Measurements from ENCODE around the gene NRAP. TPM values are rescaled to one million over a fixed set of nuclear protein-coding genes. Genes with fewer than 3 reads are reported as not detected.

NRAP gene
- total and polyA plus RNA-seq, 12 donors: 168 to 1,999 (median 1,161) TPM

DNA sequence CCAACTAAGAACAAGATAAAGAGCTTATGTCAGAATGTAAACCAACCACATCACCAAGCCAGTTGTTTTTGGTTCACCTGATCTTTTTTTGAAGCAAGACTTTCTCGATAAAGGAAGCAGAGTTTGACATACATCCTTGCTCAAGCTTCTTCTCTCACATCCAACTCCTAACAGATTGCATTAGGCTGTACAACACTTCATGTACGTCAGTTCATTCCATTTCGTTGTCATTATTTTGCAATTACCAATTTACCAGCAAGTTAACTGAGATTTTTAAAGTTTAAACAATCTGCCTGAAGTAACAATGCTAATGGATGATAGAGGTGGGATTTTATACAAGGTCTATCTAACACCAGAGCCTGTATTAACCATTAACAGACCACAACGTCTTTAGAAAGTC lies 41.0 kb downstream of the NRAP start:
- Histone ChIP-seq H3K27me3 (peaks cover 0 to 13% (median 5%) of the 10 kb centered on the region in 7 donors), H3K4me1 (peaks cover 0 to 57% (median 15%) of the 10 kb centered on the region in 9 donors), H3K9me3 (no peaks in the 10 kb centered on the region), H3K27ac (peak overlapping the region in 5 of 10 donors; percentile 5 to 91 (median 36)), H3K4me3 (no peak overlapping the region), H3K36me3 (peaks cover 0 to 80% (median 4%) of the 10 kb centered on the region in 9 donors)
- TF ChIP-seq, protein P1, sequence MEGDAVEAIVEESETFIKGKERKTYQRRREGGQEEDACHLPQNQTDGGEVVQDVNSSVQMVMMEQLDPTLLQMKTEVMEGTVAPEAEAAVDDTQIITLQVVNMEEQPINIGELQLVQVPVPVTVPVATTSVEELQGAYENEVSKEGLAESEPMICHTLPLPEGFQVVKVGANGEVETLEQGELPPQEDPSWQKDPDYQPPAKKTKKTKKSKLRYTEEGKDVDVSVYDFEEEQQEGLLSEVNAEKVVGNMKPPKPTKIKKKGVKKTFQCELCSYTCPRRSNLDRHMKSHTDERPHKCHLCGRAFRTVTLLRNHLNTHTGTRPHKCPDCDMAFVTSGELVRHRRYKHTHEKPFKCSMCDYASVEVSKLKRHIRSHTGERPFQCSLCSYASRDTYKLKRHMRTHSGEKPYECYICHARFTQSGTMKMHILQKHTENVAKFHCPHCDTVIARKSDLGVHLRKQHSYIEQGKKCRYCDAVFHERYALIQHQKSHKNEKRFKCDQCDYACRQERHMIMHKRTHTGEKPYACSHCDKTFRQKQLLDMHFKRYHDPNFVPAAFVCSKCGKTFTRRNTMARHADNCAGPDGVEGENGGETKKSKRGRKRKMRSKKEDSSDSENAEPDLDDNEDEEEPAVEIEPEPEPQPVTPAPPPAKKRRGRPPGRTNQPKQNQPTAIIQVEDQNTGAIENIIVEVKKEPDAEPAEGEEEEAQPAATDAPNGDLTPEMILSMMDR (IDR thresholded peaks at IDR 0.05): no peak
- DNase-seq (no peak), ATAC-seq (no peak)
- WGBS, 2 donors: 57 to 59% methylated on average over 4 of the region's 4 CpGs
- intact Hi-C loops (cut with DNase I): no loop called here

DNA sequence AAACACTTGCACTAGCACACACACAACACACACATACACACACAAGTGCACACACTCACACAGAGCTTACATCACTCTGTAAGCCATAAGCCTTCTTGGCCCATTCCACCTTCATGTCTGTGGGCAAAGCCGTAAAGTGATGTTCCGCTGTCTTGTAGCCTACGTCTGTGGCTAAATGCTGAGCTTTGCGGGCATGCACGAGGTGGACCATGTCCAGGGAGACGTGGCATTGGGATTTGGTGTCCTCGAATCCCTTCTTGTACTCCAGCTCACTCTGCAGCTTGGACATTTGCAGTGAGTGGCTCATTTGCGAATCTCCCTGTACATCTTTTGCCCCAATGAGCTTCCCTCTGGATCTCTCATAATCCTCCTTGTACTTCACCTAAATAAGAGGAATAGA lies 42.0 kb downstream of the NRAP start:
- intact Hi-C loops (cut with DNase I): no loop called here
- peak overlapping the region in 5 of 10 donors; percentile 3 to 91 (median 10) for H3K27ac ChIP-seq
- H3K9me3 ChIP-seq: no peaks in the 10 kb centered on the region
- TF ChIP-seq, protein P1 (IDR thresholded peaks at IDR 0.05): no peak
- ATAC-seq (no peak), DNase-seq (no peak)
- WGBS, 2 donors: 63 to 72% methylated on average over 8 of the region's 8 CpGs
- H3K27me3 ChIP-seq: peaks cover 0 to 18% (median 13%) of the 10 kb centered on the region in 7 donors
- H3K4me3 ChIP-seq: no peak overlapping the region
- peaks cover 0 to 82% (median 4%) of the 10 kb centered on the region in 9 donors for H3K36me3 ChIP-seq
- peaks cover 0 to 58% (median 8%) of the 10 kb centered on the region in 9 donors for H3K4me1 ChIP-seq

DNA sequence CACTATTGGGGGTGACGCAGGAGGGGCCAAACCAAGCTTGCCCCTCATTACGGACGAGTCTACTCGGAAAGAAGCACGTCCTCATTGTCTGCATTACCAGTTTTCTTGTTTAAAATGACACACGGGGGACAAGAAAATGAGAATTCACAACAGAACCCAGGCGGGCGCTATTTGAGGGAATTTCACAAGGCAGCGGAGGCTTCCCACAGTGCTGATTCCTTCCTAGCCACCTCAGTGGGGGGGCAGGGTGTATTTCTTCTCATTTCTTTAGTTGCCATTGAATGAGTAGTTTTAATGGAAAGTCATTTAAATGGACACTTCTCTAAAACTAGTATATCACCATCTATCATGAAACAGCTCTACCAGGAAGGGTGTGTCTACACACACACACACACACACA lies 42.9 kb downstream of the NRAP start:
- Histone ChIP-seq H3K27ac (no peak overlapping the region), H3K4me1 (peaks cover 0 to 56% (median 8%) of the 10 kb centered on the region in 9 donors), H3K4me3 (no peak overlapping the region), H3K9me3 (no peaks in the 10 kb centered on the region), H3K36me3 (peaks cover 0 to 85% (median 4%) of the 10 kb centered on the region in 9 donors), H3K27me3 (peaks cover 0 to 24% (median 17%) of the 10 kb centered on the region in 7 donors)
- ATAC-seq (no peak), DNase-seq (no peak)
- TF ChIP-seq, protein P1 (IDR thresholded peaks at IDR 0.05): no peak
- intact Hi-C loops (cut with DNase I): no loop called here
- WGBS, 2 donors: 86 to 93% methylated on average over 9 of the region's 9 CpGs

DNA sequence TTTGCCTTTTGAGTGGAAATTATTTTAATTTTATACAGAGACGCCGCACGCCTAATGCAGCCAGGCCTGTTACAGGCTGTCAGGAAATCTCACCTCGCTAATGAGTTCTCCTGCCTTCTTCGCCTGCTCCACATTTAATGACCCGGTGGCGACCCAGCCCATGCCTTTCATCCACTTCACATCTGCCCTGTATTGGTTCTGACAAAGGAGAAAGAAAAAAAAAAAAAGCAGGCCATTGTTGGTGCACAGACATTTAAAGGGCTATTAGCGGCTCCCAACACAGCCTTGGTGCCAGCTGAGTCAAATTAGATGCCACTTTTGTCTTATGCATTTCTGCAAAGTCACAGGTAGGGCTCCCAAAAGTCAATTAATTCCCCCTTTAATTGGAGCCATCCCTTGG lies 43.3 kb downstream of the NRAP start:
- H3K36me3 ChIP-seq: peaks cover 0 to 85% (median 4%) of the 10 kb centered on the region in 9 donors
- intact Hi-C loops (cut with DNase I): no loop called here
- TF ChIP-seq, protein P1 (IDR thresholded peaks at IDR 0.05): no peak
- H3K9me3 ChIP-seq: no peaks in the 10 kb centered on the region
- H3K4me1 ChIP-seq: peaks cover 0 to 56% (median 8%) of the 10 kb centered on the region in 9 donors
- ATAC-seq (no peak), DNase-seq (no peak)
- peaks cover 0 to 26% (median 17%) of the 10 kb centered on the region in 7 donors for H3K27me3 ChIP-seq
- H3K4me3 ChIP-seq: no peak overlapping the region
- 70 to 71% methylated on average over 8 of the region's 8 CpGs for WGBS, 2 donors
- no peak overlapping the region for H3K27ac ChIP-seq
